Measurements from ENCODE around the gene FAS.

DNA sequence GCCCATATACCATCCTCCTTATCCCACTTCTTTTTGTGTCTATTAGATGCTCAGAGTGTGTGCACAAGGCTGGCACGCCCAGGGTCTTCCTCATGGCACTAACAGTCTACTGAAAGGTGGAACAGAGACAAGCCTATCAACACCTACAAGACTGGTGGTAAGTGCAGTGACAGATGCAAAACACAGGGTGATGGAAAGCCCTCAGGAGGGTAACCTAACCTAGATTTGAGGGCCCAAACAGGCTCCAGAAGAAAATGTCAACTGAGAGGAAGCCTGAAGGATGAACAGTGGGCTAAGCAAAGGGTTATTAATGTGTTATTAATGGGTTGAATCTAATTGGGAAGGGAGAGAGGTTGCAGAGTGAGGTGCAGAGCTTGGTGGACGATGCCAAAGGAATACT, 1.2 kb upstream of the FAS start:
- TF ChIP-seq, protein P1, sequence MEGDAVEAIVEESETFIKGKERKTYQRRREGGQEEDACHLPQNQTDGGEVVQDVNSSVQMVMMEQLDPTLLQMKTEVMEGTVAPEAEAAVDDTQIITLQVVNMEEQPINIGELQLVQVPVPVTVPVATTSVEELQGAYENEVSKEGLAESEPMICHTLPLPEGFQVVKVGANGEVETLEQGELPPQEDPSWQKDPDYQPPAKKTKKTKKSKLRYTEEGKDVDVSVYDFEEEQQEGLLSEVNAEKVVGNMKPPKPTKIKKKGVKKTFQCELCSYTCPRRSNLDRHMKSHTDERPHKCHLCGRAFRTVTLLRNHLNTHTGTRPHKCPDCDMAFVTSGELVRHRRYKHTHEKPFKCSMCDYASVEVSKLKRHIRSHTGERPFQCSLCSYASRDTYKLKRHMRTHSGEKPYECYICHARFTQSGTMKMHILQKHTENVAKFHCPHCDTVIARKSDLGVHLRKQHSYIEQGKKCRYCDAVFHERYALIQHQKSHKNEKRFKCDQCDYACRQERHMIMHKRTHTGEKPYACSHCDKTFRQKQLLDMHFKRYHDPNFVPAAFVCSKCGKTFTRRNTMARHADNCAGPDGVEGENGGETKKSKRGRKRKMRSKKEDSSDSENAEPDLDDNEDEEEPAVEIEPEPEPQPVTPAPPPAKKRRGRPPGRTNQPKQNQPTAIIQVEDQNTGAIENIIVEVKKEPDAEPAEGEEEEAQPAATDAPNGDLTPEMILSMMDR (IDR thresholded peaks at IDR 0.05): no peak
- no peak for TF ChIP-seq POLR2A (IDR thresholded peaks at IDR 0.05)

Data from heart left ventricle (tissue), 13 donors.